ENCODE data around the gene CIC. TPM values are rescaled to one million over a fixed set of nuclear protein-coding genes. Genes with fewer than 3 reads are reported as not detected.

The CIC gene
- total RNA-seq, 4 donors from 2014 or later, result 50.6 to 98.3 (median 56.9) TPM

- intact Hi-C loops (cut with DNase I), result loop anchor here (5.0 kb wide), 1 partner anchor 48 kb away; no protein-coding TSS in a partner anchor
- Histone ChIP-seq H3K4me1 (peaks cover 21 to 57% of the 10 kb centered on the region in 2 donors), H3K4me3 (replicated peaks in 1 of 3) (no peak overlapping the region), H3K36me3 (peaks cover 0 to 12% of the 10 kb centered on the region in 2 donors), H3K9me3 (no peaks in the 10 kb centered on the region), H3K27me3 (no peaks in the 10 kb centered on the region), H3K27ac (peak overlapping the region; percentile 9 to 97 (median 65))
- TF ChIP-seq CTCF (IDR thresholded peaks at IDR 0.05) (no peak), POLR2A (IDR thresholded peaks at IDR 0.05) (no peak)
- 79 to 93% methylated on average over 5 to 6 of the region's 6 CpGs for WGBS, 2 donors
- DNase-seq, result no peak
These were observed 19.3 kb upstream of the CIC start for GRCh38 chr19:42249769-42250168.

GRCh38 chr19:42250183-42250665, 18.8 kb upstream of the CIC start:
- H3K4me1 ChIP-seq, result peaks cover 21 to 53% of the 10 kb centered on the region in 2 donors
- DNase-seq, result no peak
- WGBS, 2 donors, result 63 to 71% methylated on average over 6 to 12 of the region's 15 CpGs

GRCh38 chr19:42250666-42251531, 18.2 kb upstream of the CIC start:
- Histone ChIP-seq H3K4me1 (peaks cover 26 to 55% of the 10 kb centered on the region in 2 donors), H3K27me3 (no peaks in the 10 kb centered on the region), H3K36me3 (peaks cover 0 to 12% of the 10 kb centered on the region in 2 donors), H3K4me3 (replicated peaks in 1 of 3) (no peak overlapping the region), H3K9me3 (no peaks in the 10 kb centered on the region), H3K27ac (peak overlapping the region; percentile 32 to 97 (median 65))
- TF ChIP-seq POLR2A (IDR thresholded peaks at IDR 0.05), result no peak
- TF ChIP-seq CTCF (IDR thresholded peaks at IDR 0.05), result no peak
- DNase-seq, result no peak
- intact Hi-C loops (cut with DNase I), result no loop called here
- WGBS, 2 donors, result 20 to 33% methylated on average over 13 to 19 of the region's 19 CpGs

More at GRCh38 chr19:42250183-42250665, 18.8 kb upstream of the CIC start:
- Histone ChIP-seq H3K36me3 (peaks cover 0 to 12% of the 10 kb centered on the region in 2 donors), H3K4me3 (replicated peaks in 1 of 3) (no peak overlapping the region), H3K27ac (peak overlapping the region; percentile 32 to 97 (median 65)), H3K27me3 (no peaks in the 10 kb centered on the region), H3K9me3 (no peaks in the 10 kb centered on the region)
- no peak for TF ChIP-seq POLR2A (IDR thresholded peaks at IDR 0.05)
- no peak for TF ChIP-seq CTCF (IDR thresholded peaks at IDR 0.05)
- intact Hi-C loops (cut with DNase I), result no loop called here

GRCh38 chr19:42251572-42252358, 17.3 kb upstream of the CIC start:
- intact Hi-C loops (cut with DNase I), result no loop called here
- H3K27me3 ChIP-seq, result no peaks in the 10 kb centered on the region
- TF ChIP-seq CTCF (IDR thresholded peaks at IDR 0.05), result no peak
- TF ChIP-seq POLR2A (IDR thresholded peaks at IDR 0.05), result no peak
- H3K27ac ChIP-seq, result peak overlapping the region; percentile 94 to 97 (median 97)
- no peak overlapping the region for H3K4me3 ChIP-seq (replicated peaks in 1 of 3)
- WGBS, 2 donors, result 77 to 80% methylated on average over 4 of the region's 4 CpGs
- no peak for DNase-seq
- peaks cover 26 to 57% of the 10 kb centered on the region in 2 donors for H3K4me1 ChIP-seq
- H3K36me3 ChIP-seq, result peaks cover 0 to 12% of the 10 kb centered on the region in 2 donors
- no peaks in the 10 kb centered on the region for H3K9me3 ChIP-seq
